ENCODE results near the gene SLC52A3.

Gene SLC52A3

DNA sequence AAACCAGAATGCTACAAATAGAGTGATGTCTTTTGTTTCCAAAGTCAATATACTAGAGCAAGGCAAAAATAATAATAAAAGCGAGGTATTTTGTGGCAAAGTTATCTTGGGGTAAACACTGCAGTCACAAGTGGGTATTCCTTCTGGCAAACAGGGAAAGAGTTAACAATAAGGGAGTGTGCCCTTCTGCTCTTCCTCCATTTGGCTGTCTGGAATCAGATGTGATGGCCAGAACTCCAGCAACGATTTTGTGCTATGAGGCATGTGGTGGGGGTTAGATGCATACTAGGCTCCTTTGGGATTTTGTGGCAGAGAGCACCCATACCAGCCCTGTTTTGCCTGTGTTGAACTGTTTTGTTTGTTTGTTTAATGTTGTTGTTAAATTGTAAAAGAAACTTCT is 2.4 kb upstream of the SLC52A3 start:
- in situ Hi-C loops (cut with MboI; ENCODE audit: low sequenced_read_pairs) = no loop called here

DNA sequence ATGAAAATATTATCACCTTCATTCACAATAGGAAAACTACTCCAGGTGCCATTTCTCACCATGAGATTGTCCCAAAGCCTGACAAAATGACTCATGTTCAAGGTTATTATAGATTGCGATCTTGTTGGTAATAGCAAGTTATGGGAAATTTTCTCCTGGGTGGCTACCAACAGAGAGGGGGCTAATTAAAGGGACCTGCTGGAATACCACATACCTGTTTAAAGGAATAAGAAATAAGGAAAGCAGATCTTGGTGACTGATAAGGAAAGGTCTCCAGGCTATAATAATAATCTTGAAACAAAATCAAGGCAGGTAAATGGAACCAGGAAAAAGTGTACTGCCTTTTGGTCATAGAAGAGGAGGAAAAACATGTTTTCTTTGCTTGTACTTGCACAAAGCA is 1.4 kb downstream of the SLC52A3 start:
- in situ Hi-C loops (cut with MboI; ENCODE audit: low sequenced_read_pairs) = no loop called here

DNA sequence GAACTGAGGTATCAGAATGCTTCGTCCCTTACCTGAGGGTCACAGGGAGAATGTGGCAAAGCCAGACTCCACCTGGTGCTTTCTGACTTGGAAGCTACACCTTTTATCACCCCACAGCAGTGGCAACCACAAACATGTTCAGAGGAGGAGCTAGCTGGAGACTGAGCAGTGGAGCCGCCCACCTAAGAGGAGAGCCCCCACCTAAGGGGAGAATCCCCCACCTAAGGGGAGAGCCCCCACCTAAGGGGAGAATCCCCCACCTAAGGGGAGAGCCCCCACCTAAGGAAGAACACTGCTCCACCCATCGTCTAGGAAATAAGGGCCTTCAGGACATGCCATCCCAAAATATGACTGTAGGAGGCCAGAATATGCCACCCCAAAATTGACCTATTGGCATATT is 4.0 kb downstream of the SLC52A3 start:
- in situ Hi-C loops (cut with MboI; ENCODE audit: low sequenced_read_pairs) = no loop called here

DNA sequence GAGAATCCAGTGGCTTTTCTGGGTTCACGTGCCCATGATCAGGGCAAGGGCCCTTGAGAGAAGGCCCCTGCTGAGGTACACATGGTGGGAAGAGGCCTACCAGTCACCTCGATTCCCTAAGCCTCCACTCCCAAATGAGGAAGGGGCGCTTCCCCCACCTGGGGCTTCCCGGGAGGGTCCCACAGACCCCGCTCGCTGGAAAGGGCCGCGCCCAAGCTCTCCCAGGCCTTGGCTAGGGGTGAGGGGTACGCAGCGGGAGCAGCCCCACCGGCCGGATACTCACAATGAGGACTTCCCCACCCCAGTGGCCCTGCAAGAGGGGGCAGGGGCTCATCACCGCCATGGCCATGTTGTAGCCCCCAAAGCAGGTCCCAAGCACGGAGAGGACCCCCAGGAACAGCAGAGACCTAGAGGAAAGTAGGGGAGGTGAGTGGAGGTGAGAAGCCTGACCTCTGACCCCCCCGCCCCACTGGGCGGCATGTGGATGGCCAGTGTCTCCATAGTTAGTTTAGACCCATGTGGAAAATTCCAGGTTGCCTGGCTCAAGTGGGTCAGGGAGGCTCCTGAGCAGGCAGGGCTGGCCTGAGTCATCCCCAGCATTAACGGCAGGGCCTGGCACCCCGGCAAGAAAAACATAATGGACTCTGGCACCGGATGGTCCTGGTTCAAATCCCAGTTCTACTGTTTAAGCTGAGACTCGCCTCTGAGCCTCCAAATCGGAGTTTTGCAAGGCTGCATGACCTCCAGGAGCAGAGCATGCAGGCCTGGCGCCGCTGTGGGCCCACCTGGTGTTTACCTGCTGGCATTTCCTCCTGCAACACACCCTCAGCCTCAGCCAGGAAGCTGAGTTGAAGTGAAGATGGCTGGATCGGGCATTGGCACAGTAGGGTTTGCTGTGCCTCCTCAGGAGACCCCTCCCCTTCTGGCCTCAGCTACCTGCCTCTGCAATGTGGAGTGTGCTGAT is 6.6 kb downstream of the SLC52A3 start:
- in situ Hi-C loops (cut with MboI; ENCODE audit: low sequenced_read_pairs) = no loop called here

DNA sequence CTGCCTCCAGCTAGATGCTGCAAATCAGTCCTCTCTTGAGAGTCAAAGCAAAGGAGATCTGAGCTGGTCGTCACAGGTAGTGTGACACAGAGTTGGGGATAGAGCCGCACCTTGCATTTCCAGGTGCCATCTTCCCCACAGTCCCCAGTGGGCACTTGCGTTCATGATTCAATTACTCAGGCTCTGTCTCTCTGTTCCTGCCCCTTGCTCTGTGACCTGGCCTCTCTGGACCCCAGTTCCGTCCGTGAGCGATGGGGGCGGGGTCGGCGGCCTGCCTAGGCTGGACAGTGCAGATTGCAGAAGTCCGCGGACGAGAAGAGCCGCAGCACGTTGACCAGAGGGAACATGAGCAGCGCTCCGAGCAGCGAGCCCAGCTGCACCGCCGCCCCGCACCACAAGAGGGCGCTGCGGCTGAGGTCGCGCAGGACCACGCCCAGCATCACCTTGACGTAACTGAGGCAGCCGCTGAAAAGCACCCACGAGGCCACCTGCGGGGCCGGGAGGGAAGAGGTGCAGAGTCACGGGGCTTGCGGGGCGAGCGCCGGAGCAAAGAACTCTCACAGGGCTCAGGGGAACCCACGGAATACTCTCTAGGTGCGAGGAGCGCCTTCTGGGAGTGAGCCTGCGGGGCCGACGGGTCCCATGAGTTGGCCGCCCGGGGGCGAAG is 7.4 kb downstream of the SLC52A3 start:
- in situ Hi-C loops (cut with MboI; ENCODE audit: low sequenced_read_pairs) = no loop called here

DNA sequence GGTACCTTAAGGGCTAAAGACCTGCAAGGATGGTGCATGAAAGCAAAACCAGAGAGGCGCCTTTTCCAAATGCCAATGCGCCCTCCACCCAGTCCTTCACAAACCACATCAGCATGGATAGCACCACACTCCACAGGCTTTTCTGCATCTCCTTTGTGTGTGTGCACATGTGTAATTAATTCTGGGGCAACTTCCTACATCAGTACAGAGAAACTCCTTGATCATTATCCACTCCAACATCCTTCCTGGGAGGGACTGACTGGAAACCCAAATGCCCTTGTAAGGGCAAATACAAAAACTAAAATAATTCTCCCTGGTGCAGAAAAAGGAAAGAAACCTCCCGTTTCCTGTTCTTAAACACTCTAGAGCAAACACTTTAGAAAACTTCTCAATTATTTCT is 10.8 kb downstream of the SLC52A3 start:
- in situ Hi-C loops (cut with MboI; ENCODE audit: low sequenced_read_pairs) = no loop called here

DNA sequence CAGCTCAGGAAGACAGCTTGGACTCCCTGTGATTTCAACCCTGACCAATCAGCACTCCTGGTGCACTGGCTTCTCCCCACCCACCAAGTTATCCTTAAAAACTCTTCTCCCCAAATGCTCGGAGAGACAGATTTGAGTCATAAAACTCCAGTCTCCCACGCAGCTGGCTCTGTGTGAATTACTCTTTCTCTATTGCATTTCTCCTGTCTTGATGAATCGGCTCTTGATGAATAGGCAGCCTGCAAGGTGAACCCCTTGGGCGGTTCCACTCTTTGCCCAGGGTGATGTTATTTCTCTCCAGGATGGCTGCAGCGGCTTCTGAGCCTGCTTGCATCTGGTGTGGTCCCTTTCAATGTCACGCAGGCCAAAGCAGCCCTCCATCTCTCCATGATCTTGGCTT is 12.4 kb downstream of the SLC52A3 start:
- in situ Hi-C loops (cut with MboI; ENCODE audit: low sequenced_read_pairs) = no loop called here

DNA sequence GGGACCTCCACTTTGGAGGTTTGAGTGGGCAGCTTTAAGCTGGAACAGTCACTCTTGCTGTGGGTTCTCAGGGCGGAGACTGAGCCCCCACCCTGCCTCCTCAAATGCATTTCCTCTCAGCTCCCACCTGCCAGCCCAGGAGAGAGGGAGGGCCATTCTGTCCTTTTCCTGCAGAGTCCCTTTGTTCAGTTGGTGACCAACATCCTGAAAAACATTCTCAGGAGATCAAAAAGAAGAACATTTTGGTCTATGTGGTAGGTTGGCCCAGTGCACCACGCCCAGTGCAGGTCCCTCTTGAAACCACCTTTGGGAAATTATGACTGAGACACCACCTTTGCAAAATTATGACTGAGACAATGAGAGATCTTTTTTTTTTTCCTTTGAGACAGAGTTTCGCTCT is 13.4 kb downstream of the SLC52A3 start:
- in situ Hi-C loops (cut with MboI; ENCODE audit: low sequenced_read_pairs) = no loop called here

DNA sequence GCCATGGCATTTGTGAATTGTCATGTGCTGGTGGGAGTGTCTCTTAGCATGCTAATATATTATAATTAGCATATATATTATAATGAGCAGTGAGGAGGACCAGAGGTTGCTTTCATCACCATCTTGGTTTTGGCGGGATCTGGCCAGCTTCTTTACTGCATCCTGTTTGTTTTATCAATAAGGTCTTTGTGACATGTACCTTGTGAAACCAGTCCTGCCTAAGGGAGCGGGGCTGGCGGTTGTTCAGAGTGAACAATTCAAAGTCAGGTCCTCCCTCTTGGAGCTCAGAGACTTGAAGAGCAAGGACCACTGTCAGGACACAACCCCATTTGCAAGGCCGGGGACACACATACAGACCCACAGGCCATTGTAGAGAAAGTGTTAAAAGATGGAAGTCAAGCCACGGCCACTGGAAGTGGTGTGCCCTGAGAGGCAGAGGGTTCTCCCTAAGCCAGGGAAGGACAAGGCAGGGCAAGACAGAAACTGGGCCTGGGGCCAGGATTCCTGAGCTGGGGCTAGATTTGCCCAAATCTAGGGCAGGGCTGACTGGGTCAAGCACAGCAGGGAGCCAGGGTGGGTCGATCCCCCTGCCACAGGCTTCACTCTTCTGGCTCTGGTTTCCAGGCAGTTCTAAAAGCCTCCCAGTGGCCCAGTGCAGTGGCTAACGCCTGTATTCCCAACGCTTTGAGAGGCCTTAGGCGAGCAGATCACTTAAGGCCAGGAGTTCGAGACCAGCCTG is 14.2 kb downstream of the SLC52A3 start:
- in situ Hi-C loops (cut with MboI; ENCODE audit: low sequenced_read_pairs) = no loop called here

DNA sequence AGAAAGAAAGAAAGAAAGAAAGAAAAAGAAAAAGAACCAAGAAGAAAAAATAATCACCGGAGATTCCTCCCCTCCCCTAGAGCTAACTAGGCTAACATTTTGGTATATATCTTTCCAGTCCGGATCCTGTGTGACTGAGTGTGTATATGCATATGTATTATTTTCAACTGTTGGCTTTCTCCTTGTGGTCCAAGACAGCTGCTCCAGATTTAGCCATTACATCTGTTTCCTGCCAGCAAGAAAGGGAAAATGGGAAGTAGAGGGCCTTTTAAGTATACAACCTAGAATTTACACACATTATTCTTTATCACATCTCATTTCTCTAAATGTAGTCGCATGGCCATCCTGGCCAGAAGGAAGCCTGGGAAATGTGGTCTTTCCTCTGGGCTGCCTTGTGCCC is 15.2 kb downstream of the SLC52A3 start:
- in situ Hi-C loops (cut with MboI; ENCODE audit: low sequenced_read_pairs) = no loop called here

DNA sequence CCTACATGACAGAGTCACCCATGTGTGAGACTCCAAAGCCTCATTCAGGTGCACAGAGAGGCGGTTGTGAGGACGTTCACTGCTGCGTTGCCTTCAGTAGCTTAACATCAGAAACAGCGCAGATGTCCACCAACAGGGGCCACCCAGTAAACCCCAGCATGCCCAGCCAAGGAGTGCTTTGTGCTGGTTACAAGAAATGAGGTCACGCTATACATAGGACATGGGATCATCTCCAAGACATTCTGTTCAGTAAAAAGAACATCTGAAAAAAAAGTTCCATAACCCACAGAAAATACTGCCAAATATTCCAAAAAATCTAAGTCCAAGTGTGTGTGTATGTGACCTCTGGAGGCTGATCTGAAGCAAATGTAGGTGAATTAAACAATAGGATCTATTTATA is 16.0 kb downstream of the SLC52A3 start:
- in situ Hi-C loops (cut with MboI; ENCODE audit: low sequenced_read_pairs) = no loop called here

DNA sequence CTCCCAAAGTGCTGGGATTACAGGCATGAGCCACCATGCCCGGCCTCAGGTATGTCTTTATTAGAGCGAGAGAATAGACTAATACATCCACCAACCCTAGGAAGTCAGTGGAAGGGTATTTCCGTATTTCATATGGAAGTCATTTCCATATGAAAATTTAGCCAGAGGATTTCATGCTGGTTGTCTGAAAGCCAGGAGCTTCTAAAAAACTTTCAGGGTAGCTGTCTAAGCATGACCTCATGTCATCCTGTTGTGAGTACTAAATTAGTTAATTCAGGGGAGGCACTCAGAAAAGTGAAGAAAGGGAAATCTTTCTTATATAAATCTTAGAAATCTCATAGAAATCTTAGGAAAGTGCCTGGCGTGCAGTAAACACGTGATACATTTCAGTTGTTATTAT is 16.5 kb downstream of the SLC52A3 start:
- in situ Hi-C loops (cut with MboI; ENCODE audit: low sequenced_read_pairs) = no loop called here

DNA sequence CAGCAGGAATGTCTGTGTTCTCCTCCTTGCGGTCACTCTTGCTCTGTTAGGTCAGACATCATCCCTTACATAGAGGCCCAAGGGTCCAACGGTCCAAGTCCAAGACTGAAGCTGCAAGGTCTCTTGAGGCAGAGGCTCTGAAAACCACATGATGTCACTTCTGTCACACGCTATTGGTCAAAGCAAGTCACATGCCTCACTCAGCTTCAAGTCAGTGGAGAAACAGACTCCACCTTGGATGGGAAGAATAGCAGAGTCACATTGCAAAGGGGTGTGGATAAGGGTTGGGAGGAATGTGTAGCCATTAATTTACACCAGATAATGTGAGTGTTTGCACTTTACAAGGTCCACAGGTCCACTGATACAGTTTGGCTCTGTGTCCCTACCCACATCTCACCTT is 17.5 kb downstream of the SLC52A3 start:
- in situ Hi-C loops (cut with MboI; ENCODE audit: low sequenced_read_pairs) = no loop called here

DNA sequence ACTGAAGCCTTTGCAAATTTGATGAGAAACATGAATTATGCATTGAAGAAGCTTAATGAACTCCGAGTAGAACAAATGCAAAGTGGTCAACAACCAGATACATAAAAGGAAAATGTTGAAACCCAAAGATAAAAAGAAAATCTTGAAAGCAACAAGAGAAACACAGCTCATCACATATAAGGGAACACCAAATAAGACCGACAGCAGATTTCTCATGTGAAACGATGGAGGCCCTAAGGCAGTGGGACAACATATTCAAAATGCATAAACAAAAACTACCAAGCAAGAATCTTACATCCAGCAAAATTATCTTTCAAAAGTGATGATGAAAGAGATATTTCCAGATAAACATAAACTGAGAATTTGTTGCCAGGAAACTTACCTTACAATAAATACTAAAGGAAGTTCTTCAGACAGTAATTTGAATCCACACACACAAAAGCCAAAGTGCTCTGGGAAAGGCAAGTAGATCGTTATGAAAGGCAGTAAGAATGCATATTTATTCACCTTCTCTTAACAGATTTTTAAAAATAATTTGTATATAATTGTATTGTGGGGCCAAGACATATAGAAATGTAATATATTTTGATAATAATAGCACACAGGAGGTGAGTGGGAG is 22.5 kb downstream of the SLC52A3 start:
- in situ Hi-C loops (cut with MboI; ENCODE audit: low sequenced_read_pairs) = no loop called here

DNA sequence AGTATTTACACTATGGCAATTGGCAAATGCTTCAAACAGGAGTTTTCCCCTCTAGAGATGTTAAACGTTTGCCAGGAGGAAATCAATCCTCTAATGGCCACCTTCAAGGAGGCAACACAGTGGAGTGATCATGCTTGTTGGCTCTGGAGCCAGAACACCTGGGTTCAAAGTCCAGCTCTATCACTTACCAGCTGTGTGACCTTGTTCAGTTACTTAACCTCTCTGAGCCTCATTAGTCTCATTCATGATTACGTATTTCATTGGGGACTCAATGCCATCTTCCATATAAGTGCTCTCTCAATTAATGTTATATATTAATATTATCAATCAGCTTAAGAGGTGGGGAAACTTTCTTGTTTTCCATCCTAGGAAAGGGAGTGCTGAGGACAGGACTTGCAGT is 26.1 kb downstream of the SLC52A3 start:
- in situ Hi-C loops (cut with MboI; ENCODE audit: low sequenced_read_pairs) = no loop called here

DNA sequence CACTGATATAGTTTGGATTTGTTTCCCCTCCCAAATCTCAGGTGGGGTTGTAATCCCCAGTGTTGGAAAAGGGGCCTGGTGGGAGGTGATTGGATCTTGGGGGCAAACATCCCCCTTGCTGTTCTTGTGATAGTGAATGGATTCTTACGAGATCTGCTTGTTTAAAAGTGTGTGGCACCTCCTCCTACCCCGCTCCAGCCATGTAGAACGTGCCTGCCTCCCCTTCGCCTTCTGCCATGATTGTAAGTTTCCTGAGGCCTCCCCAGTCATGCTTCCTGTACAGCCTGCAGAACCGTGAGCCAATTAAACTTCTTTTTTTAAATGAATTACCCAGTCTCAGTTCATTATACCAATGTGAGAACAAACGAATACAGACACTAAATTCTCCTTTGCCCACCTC is 26.7 kb downstream of the SLC52A3 start:
- in situ Hi-C loops (cut with MboI; ENCODE audit: low sequenced_read_pairs) = no loop called here

DNA sequence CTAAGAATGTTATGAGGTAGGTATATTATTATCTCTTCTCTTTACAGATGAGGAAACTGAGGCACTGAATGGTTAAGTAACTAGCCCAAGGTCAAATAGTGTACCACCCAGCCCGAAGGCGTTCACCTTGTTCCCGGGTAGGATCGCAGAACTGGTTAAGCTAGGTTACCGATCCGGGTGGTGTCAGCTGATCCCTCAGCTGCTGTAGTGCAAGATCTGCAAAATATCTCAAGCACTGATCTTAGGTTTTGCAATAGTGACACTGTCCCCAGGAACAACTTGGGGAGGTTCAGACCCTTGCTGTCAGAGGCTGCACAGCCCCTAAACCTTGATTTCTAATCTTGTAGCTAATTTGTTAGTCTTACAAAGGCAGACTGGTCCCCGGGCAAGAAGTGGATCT is 28.1 kb downstream of the SLC52A3 start:
- in situ Hi-C loops (cut with MboI; ENCODE audit: low sequenced_read_pairs) = no loop called here

DNA sequence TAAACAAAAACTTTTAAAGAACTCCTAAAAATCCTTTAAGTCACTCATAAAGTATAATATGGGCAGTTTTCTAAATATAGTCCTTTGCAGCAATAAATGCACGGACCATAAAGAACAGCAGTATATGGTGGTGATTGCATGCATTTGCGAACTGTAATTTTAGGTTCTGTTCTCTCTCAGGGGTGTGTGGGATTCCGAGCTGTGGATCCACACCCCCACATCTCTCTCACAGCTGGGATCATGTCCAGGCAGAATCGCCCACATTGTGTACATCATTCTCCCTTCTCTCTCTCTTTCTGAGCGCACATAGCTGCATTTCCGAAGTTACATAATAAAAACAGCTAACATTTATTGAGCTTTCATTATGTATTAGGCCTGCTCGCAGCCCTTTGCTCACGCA is 28.6 kb downstream of the SLC52A3 start:
- in situ Hi-C loops (cut with MboI; ENCODE audit: low sequenced_read_pairs) = no loop called here

DNA sequence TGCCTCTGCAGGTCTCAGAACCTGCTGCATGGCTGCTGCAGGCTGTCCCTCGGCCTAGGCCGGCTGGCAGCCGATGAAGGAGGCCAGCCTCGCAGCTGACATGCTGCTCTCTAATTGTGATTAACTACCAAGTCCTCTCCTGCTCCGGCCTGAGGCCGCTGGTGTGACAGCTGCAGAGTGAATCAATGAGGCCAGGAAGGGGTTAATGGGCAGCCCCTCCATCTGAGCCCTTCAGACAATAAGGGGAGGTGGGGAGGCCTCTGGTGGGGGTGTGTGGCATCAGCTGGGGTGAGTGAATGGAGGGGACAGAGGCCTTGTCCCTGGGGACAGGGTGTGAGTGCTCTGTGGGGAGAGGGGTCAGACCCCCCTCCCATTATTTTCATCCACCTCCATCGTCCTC is 34.4 kb downstream of the SLC52A3 start:
- in situ Hi-C loops (cut with MboI; ENCODE audit: low sequenced_read_pairs) = no loop called here

DNA sequence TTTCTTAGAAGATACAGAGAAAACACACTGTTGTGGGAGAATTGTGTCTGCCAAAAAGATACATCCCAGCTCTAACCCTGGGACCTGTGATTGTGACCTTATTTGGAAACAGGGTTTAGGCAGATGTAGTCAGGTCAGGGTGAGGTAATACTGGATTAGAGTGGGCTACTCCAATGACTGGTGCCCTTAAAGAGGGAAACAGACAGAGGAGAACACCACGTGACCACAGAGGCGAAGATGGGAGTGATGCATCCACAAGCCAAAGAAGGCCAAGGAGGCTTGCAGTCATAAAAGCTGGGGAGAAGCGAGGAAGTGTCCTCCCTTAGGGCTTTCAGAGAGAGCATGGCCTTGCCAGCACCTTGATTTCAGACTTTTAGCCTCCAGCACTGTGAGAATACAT is 35.6 kb downstream of the SLC52A3 start:
- in situ Hi-C loops (cut with MboI; ENCODE audit: low sequenced_read_pairs) = no loop called here

DNA sequence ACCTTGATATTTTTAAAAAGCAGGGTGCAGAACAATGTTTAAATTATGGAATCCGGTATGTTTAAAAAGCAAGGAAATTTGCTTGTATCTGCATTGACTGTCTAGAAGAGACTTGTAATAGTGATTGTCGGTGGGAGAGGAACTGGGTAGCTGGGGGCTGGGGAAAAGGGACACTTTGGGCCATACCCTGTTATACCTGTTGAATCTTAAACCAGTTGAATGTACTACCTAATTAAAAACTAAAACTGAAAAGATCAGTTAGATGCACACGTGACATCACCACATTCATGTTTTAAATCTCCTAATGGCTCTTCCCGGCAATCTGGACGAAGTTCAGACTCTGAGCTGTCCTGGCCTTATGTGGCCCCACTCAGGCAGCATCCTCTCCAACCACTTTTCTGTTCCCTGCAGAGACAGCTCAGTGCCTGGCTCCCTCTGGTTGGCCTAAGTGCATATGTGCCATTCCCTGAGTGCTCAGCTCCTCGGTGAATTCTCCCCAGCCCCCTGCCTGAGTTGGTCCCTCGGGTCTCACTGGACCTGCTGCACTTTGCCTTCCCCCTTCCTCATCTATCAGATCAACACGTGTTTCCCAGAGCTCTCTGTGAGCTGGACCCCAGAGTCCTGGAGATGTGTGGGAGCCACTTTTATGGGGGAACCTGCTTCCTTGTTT is 36.3 kb downstream of the SLC52A3 start:
- in situ Hi-C loops (cut with MboI; ENCODE audit: low sequenced_read_pairs) = no loop called here

All from hTERT RPE-1 (cell line).